GM21619 (cell line): ENCODE data around the gene SPTSSB.
A peak's percentile ranks its signal among the peaks of the same experiment; 100 is the strongest.

ENCODE experiments used
- ATAC-seq: cut with Tn5 transposase; IDR thresholded peaks from one replicate; pipeline ENCODE4 v1.9.1; 2021; ENCODE audit not compliant: unreplicated experiment

The SPTSSB gene

GRCh38 chr3:161342629-161343028, 28.7 kb downstream of the SPTSSB start:
- no peak for ATAC-seq

GRCh38 chr3:161339517-161340500, 31.5 kb downstream of the SPTSSB start:
- no peak for ATAC-seq

GRCh38 chr3:161337311-161337710, 34.0 kb downstream of the SPTSSB start:
- no peak for ATAC-seq

GRCh38 chr3:161336661-161337060, 34.7 kb downstream of the SPTSSB start:
- ATAC-seq: no peak

GRCh38 chr3:161333696-161334095, 37.6 kb downstream of the SPTSSB start:
- ATAC-seq: no peak

- ATAC-seq: no peak
These were observed 38.5 kb downstream of the SPTSSB start for GRCh38 chr3:161332792-161333191.

- ATAC-seq: no peak
These were observed 46.3 kb downstream of the SPTSSB start for GRCh38 chr3:161325059-161325458.

GRCh38 chr3:161323926-161324621, 47.2 kb downstream of the SPTSSB start:
- ATAC-seq: no peak

GRCh38 chr3:161322781-161323568, 48.3 kb downstream of the SPTSSB start:
- no peak for ATAC-seq

- ATAC-seq: no peak
These were observed 50.5 kb downstream of the SPTSSB start for GRCh38 chr3:161320837-161321236.

- no peak for ATAC-seq
These were observed 51.5 kb downstream of the SPTSSB start for GRCh38 chr3:161319867-161320266.

- ATAC-seq: no peak
These were observed 54.2 kb downstream of the SPTSSB start for GRCh38 chr3:161317077-161317476.

GRCh38 chr3:161316006-161316689, 55.2 kb downstream of the SPTSSB start:
- no peak for ATAC-seq

GRCh38 chr3:161314836-161315395, 56.4 kb downstream of the SPTSSB start:
- peak; percentile 50 for ATAC-seq

- ATAC-seq: peak; percentile 78
These were observed 60.5 kb downstream of the SPTSSB start for GRCh38 chr3:161310649-161311423.

- no peak for ATAC-seq
These were observed 66.0 kb downstream of the SPTSSB start for GRCh38 chr3:161305095-161305991.

GRCh38 chr3:161296814-161297213, 74.5 kb downstream of the SPTSSB start:
- no peak for ATAC-seq

- no peak for ATAC-seq
These were observed 76.0 kb downstream of the SPTSSB start for GRCh38 chr3:161295325-161295724.
